Mammary epithelial cell (primary cell): ENCODE results near the gene KRTAP19-2.

ENCODE experiments used
- EZH2 ChIP-seq: IDR thresholded peaks from 2 replicates; pipeline ENCODE4 v1.6.1; 2012; ENCODE audit warnings: low read length, inconsistent platforms, borderline replicate concordance
- TF ChIP-seq, protein P1 (sequence below), 2 donors: IDR thresholded peaks in 1 of 2; conservative IDR thresholded peaks in 1 of 2; 2 replicates each; pipeline ENCODE4 v1.5.1; 2011 to 2012; ENCODE audit warnings: inconsistent platforms in 2 of 2, low read length in 2 of 2, mild to moderate bottlenecking in 2 of 2, control low read depth in 1 of 2, low read depth in 1 of 2; ENCODE audit not compliant: insufficient read depth in 1 of 2; ENCODE audit errors: extremely low read depth in 1 of 2

DNA sequence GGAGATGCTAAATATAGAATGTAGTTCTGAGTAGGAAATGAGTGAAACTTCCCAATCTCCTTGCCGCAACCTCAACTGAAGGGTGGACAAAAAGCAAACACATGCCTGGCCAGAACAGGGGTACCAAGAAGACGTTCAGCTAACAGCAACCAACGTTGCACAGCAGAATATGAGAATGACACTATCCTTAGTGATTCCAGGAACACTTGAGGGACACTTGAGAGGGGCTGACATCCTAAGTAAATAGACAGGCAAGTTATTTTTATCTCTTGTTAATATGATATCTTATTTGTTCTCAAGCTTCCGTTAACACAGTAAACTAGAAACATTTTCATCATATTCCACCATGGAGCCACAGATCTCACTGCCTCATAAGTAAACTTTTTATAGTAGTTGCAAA is 8.0 kb downstream of the KRTAP19-2 start:
- TF ChIP-seq, protein P1, sequence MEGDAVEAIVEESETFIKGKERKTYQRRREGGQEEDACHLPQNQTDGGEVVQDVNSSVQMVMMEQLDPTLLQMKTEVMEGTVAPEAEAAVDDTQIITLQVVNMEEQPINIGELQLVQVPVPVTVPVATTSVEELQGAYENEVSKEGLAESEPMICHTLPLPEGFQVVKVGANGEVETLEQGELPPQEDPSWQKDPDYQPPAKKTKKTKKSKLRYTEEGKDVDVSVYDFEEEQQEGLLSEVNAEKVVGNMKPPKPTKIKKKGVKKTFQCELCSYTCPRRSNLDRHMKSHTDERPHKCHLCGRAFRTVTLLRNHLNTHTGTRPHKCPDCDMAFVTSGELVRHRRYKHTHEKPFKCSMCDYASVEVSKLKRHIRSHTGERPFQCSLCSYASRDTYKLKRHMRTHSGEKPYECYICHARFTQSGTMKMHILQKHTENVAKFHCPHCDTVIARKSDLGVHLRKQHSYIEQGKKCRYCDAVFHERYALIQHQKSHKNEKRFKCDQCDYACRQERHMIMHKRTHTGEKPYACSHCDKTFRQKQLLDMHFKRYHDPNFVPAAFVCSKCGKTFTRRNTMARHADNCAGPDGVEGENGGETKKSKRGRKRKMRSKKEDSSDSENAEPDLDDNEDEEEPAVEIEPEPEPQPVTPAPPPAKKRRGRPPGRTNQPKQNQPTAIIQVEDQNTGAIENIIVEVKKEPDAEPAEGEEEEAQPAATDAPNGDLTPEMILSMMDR (conservative IDR thresholded peaks at IDR 0.05 in 1 of 2, IDR thresholded peaks at IDR 0.05 in 1 of 2; ENCODE audit: extremely low read depth in 1 of 2, insufficient read depth in 1 of 2, low read depth in 1 of 2, low read length in 2 of 2) = no peak
- TF ChIP-seq EZH2 = no peak
